Adipose tissue (tissue), 3 donors: Measurements from ENCODE around the gene KCNN3. TPM values are rescaled to one million over a fixed set of nuclear protein-coding genes. Genes with fewer than 3 reads are reported as not detected.

ENCODE experiments used
- H3K27ac ChIP-seq: one replicate; pipeline ENCODE4 v1.5.1; 2013; ENCODE audit warnings: low read depth, low read length
- WGBS, 3 donors: extraction: QIAGEN DNeasy Blood & Tissue Kit; methylation state at CpG; one replicate each; pipeline ENCODE4 v1.1.7; 2013; 5-methylcytosine and 5-hydroxymethylcytosine counted together
- polyA plus RNA-seq, 3 donors: library from polyadenylated mRNA; stranded (reverse); fragments of 200-250 nt; gene quantifications; one replicate each; pipeline ENCODE4 v1.2.3, GENCODE V29; 2013
- donor health status: healthy with polysubstance abuse.
- donor health status: Bipolar disorder and iron deficiency.
- donor health status: healthy.

The KCNN3 gene
- polyA plus RNA-seq, 3 donors: 0.14 to 0.67 (median 0.40) TPM

DNA sequence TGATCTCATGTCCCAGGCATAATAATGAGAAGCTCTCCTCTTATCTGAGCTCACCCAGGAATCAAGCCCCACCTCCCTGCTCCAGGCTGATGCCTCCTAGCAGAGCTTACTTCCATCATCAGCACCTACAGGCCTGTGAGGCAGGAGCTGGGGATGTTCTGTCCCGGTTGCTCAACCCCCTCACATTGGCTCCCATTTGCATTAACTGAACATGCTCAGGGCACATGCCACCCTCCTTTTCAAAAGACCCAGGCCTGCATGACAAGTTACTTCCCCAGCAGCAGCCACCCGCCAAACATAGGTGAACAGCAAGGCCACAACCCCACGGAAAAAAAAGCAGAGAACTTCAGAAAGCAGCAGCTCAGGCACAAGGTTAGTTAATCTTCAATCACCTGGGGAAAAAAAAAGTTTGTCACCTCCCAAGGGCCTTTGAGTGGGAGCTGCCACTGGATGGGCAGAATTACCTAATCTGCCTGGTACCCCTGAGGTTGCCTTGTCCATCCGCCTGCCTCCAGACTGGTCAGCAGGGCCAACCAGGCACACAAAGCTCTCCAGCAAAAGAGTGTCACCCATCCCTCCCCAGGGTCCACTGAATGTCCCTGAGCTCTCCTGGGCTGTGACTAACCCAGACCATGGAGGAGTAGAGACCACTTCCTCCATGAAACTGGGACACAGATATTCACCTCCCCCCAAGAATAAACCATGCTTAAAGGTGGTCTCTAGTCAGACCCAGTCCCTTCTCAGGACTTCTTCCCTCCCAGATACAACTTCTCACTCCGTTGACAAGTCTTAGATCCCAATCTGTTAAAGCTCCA, 4.4 kb downstream of the KCNN3 start:
- 61 to 91% (median 85%) methylated on average over 5 of the region's 5 CpGs for WGBS, 3 donors
- no peak overlapping the region for H3K27ac ChIP-seq

DNA sequence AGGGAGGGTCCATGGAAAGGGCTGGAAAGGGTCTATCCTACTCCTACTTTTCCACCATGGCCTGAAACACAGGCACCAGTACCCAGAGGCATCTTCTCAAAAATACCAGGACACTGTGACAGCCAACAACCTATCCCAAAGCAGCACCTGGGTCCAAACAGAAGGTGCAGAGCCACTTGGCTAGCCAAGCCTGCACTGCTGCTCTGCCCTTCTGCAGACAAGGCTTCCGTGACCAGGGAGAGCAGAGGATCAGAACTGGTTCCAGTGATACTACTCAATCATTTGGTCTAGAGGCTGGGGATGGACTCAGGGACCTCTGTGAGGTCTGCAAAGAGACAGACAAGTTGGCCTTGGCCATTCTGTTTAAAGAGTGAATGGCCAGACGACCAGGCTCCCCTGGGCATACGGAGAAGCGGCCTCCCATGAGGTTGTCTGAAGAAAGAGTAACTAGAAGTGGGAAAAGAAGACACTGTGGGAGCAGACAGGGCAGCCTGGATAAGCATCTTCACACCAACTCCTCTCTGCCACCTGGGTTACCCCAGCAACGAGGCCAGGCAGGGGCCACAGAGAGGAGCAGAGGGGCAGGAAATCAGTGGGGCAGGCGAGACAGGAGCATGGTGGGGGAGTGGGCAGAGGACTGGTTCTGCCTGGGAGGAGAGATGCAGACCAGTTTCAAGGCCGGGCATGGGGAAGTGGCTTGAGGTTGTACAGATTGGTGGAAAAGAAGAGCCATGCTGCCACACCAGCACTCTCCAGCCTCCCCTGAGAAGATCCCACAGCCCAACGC, 5.7 kb downstream of the KCNN3 start:
- H3K27ac ChIP-seq: no peak overlapping the region
- WGBS, 3 donors: 83 to 85% (median 84%) methylated on average over 8 of the region's 8 CpGs

DNA sequence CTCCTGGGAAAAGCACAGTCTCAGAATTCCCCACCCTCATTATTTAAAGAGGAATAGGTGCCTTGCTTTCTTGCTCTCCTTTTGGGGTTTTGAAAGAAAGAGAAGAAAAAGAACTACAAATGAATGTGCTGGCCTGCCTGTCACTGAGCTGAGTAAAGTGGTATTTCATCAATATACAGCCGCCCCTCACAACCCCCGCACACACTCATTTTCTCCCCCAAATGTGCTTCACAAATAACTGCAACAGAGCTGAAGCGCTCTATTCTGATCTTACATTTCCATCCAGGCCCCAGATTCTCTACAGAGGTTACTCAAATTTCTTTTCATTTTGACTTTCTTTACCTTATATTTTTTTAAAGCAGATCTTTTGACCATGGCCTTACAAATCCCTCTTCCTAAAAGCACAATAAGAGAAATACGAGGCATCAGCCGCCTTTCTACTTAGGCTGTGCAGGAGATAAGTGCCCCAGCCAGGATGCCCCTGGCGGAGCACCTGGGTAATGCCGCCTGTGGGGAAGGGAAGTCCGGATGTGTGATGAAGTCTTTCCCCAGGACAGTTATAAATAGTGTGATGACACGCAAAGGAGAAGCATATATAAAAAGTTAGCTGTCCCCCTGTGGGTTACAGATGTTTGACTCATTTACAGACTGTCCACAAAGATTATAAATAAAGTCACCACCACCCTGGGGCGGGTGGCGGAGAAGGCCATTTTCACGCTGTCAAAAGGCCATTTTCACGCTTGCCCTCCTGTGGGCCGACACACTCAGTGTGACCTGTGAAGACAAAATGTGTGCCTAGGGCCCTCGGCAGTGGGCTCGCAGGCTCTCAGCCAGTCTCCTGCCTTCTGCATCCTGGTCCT, 6.5 kb downstream of the KCNN3 start:
- 77 to 83% (median 81%) methylated on average over 16 of the region's 16 CpGs for WGBS, 3 donors
- H3K27ac ChIP-seq: no peak overlapping the region

DNA sequence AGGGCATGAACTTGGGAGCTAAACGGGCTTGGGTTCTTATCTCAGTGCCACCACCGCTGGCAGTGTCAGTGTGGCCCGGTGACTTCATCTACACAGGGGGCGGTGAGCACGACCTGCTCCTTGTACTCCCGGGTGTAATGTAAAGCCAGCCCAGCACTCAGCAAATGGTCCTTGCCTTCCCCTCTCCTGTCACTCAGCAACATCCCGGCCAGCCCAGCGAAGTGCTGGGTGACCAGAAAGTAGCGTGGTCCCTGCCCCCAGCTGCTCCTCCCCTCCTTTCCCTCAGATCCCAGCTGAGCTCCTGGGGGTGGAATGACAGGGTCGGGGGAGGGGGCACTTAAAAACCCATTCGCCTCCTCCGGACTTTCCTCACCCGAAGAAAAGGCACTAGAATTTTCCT, 7.2 kb downstream of the KCNN3 start:
- H3K27ac ChIP-seq: no peak overlapping the region
- WGBS, 3 donors: 41 to 77% (median 70%) methylated on average over 13 of the region's 13 CpGs

DNA sequence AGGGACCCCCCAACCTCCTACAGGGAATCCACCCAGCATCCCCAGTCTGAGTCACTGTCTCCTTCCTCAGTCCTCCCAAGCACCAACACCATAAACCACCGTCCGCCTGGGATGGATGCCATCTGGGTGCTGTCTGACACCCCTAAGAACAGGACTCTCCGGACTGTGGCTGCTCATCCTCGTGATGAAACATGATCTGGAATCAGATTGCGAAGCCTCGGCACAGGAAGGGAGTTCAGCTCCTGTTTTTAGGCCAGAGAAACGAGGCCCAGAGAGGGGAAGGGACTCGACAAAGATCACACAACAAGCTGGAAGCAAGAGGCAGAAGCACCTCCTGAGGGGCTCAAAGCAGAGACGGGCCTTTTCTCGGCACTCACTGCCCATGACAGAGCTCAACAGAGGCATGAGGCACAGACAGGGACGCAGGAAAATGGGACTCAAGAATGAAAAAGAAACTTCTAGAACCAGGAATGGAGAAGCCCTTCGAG, 8.4 kb downstream of the KCNN3 start:
- 74 to 78% (median 76%) methylated on average over 12 of the region's 12 CpGs for WGBS, 3 donors
- no peak overlapping the region for H3K27ac ChIP-seq

DNA sequence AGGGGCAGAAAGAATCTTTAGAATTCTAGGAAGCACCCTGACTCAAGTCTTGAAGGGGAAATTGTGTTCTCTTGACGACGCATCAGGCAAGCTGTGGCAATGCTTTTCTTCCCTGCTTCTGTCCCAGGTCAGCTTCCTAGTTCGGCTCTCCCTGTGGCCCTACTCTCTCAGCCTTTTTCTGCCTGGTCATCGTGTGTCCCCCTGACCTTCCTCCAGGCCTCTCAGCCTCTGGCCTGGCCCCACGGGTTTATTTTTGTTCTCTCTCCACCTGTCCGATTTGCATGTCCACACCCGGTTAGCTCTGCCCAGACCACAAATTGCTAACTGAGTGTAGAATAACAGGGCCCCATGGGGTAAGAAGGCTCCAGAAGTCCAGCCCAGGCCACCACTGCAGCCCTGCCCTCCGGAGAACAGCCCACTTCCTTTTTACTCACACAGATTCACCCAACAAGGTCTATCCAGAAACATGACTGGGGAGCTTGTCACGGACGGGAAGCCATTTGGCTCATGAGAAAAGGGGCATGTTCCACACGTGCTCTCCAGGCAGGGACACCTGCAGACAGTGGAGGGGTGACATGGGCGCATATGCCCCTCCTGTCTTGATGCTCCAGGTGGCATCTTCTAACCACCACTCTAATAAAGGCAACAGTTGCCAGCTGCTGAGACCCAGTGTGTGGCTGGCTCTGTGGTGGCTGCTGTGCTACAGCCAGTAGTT, 9.8 kb downstream of the KCNN3 start:
- WGBS, 3 donors: 62 to 70% (median 69%) methylated on average over 12 of the region's 12 CpGs

DNA sequence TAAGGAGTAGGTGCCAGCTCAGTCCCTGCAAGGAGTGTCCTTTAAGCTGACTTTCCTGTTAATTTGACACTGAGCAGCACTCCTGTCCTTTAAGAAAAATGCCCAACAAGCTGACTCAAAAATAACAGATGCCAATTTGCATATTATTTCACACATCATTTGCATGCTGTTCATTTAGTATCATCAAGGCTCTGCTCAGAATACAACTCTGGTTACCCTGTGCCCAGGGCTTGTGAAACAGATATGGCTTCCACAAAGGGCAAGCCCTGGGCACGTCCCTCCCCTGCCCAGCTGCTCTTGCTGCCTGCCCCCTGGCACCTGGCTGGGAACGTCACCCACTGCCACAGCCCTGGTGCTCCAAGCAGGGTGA, 10.3 kb downstream of the KCNN3 start:
- 69 to 78% (median 72%) methylated on average over 2 of the region's 2 CpGs for WGBS, 3 donors
- no peak overlapping the region for H3K27ac ChIP-seq

More for the DNA sequence above, 9.8 kb downstream of the KCNN3 start:
- no peak overlapping the region for H3K27ac ChIP-seq

DNA sequence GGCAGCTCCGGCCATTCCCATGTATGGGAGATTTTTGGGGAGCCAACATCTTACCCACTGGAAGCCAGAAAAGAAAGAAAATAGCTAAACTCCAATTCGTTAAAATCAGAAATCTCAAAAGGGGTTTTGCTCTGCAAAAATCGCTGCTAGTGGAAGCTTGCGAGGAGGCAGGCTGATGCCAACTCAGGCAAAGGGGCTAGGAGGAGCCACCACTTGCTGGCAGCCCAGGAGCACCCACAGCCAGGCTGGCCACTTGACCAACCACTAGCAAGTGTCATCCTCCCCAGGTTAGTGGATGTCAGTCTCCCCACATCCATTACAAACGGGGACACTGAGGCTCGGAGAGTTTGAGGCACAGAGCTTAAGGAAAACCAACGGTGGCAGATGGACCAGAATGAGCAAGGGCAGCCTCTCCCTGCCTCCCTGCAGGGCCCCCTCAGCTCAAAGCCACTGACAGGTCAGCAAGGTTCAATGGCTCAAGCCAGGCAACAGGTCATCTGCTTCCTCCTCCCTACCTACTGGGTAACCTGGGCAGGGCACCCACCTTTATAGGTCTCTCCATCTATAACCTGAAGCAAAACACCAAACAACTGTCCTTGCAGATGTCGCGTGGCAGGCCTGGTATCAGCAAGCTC, 10.8 kb downstream of the KCNN3 start:
- no peak overlapping the region for H3K27ac ChIP-seq
- WGBS, 3 donors: 83 to 94% (median 92%) methylated on average over 9 of the region's 9 CpGs

DNA sequence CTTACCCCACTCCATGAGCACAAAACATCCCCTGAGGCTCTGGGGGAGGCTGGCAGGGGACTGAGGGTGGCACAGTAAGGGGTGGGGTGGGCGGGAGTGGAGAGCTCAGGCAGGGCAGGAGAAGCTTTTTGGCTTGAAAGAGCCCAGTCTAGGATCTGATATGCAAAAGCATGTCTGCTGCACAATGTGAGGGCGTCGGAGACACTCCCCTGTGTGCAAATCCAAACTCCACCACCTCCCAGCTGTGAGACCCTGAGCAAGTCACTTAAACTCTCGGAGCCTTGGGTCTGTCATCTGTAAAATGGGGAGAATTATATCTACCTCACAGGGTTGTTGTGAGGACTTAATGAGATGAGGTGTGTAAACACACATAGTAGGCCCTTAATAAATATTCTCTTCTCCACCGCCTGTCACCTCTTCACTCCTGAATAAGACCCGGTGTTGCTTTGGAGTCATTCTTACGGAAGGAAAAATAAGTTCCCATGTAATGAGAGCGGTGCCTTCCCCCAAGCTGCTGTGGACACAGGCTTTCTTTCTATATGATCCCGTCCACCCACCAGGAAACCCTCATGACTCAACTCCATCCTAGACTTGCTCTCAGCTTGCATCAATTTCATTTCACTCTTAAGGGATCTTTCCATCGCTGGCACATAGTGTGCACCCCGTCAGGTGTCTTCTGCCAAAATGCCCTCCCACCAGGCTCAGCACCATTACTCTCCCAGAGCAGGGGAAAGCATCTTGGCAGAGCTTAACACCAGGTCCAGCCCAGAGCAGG, 12.5 kb downstream of the KCNN3 start:
- no peak overlapping the region for H3K27ac ChIP-seq
- WGBS, 3 donors: 85 to 93% (median 90%) methylated on average over 11 of the region's 11 CpGs

DNA sequence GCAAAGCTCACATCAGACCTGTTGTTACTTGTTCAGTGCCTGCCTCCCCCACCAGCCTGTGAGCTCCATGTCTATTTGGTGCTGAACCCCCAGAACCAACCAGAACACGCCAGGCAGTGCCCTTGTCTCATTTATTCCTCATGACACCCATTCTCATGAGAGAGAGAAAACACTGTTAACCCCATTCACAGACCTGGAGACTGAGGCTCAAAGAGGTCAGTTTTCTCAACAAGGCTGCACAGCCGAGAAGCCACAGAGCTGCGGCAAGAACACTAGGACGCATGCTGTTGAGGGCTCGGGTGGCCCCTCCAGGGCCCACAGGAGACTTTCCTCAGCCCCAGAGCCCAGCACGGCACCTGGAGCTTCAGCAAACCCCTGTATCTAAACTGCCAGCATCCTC, 13.1 kb downstream of the KCNN3 start:
- WGBS, 3 donors: 92 to 98% (median 95%) methylated on average over 6 of the region's 6 CpGs
- H3K27ac ChIP-seq: no peak overlapping the region

DNA sequence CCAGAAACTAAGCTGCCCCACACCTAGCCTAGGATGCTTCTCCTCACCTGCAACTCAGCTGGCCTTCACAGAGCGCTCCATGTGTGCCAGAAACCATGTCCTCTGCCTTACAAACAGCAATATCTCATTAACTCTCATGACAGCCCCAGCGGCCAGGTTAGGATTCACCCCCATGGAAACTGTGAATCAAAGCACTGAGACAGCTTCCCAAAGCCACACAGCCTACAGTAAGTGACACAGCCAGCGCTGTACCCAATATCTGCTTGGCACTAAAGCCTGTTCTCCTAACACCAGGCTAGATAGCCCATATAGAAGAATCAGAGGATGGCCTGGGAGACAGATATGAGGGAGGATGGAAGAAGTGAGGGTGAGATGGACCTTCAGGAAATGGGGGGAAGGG, 13.5 kb downstream of the KCNN3 start:
- 88 to 94% (median 90%) methylated on average over 3 of the region's 3 CpGs for WGBS, 3 donors
- no peak overlapping the region for H3K27ac ChIP-seq

DNA sequence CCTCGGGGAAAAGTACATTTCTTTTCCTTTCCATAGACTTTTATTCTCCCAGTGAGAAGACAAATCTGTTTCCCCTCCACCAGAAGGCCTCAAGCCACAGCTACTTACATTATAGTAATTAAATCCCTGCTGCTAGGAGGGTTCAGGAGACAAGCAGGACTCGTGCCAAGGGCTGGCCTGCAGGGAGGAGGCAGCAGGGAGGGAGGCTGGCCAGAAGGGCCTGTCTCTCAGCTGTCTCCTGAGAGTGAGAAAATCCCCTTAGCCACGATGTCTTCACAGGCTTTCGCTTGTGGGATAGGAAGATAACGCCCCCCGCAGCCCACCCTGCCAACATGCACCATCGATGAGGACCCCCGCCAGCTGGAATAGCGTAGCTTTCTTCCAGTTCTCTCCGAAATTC, 14.0 kb downstream of the KCNN3 start:
- H3K27ac ChIP-seq: no peak overlapping the region
- WGBS, 3 donors: 55 to 69% (median 62%) methylated on average over 10 of the region's 10 CpGs

DNA sequence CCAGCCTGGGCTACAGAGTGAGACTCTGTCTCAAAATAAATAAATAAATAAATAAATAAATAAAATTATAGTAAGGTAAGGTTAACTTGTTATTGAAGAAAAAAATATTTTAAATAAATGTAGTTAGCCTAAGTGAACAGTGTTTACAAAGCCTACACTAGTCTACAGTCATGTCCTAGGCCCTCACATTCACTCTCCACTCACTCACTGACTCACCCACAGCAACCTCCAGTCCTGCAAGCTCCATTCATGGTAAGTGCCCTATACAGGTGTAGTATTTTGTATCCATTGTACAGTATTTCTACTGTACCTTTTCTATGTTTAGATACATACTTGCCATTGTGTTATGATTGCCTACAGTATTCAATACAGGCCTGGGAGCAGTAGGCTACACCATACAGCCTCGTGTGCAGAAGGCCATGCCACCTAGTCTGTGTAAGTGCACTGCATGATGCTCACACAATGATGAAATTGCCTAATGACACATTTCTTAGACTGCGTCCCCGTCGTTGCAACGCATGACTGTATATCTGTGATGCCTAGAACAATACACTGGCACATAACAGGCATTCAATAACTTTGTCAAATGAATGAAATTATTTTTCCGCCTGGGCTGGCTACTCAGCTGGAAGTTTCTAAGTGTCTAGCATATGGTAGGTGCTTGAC, 14.8 kb downstream of the KCNN3 start:
- 80 to 91% (median 86%) methylated on average over 6 of the region's 6 CpGs for WGBS, 3 donors
- no peak overlapping the region for H3K27ac ChIP-seq

DNA sequence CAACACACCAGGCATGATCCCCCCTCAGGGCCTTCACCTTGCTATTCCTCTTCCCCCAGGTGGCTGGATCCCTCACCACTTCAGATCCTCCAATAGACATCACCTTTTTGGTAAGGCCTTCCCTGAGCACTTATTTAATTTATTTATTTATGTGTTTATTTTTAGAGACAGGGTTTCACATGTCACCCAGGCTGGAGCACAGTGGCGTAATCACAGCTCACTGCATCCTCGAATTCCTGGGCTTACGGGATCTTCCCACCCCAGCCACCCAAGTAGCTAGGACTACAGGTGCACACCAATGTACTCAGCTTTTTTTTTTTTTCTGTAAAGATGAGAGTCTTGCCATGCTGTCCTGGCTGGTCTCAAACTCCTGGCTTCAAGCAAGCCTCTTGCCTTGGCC, 17.2 kb downstream of the KCNN3 start:
- 88 to 94% (median 92%) methylated on average over 3 of the region's 3 CpGs for WGBS, 3 donors
- no peak overlapping the region for H3K27ac ChIP-seq

DNA sequence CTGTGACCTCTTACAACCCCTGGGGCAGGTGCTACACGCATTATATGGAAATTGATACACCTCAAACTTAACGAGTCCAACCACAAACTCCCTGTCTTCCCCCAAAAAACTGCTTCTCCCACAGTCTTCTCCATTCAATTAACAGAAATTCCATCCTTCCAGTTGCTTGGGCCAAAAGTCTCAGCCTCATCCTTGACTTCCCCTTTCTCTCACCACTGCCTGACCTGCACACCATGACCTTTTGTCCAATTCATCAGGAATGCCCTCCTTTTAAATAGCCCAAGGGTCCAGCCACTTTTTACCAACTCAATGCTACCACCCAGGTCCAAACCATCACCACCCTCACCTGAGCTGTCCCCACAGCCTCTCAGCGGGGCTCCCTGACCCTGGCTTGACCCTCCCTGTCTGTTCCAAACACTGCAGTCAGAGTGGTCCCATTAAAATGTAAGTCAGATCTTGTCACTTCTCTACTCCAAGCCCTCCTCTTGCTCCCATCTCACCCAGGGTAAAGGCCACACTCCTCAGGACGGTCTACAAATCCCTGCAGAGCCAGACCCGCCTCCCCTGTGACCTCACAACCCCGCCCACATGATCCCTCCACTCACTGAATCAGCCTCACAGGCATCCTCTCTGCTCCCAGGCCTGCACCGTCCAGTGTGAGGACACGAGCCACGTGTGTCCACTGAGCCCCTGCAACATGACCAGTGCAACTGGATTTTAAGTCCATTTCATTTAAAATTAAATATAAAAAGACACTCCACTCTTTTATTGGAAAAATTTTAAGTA, 18.5 kb downstream of the KCNN3 start:
- no peak overlapping the region for H3K27ac ChIP-seq
- 76 to 88% (median 88%) methylated on average over 9 of the region's 9 CpGs for WGBS, 3 donors

DNA sequence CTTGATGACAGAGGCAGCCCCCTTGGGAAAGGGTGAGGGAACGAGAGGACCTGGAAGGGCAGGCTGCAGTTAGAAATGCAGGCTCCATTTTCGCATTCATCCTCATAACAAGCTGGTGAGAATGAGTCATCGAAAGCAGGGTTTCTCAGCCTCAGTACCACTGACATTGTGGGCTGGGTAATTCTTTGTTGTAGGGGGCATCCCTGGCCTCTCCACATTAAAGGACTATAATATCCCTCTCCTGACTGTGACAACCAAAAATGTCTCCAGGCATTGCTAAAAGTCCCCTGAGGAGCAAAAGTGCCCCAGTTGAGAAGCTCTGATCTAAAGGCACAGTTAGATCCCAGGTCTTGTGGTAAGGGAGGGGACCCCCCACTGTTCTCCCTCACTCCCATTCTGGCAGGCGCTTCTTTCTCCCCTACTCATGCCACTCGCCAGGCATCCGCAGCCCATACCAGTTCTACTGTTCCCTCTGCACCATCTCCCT, 20.4 kb downstream of the KCNN3 start:
- WGBS, 3 donors: 84 to 90% (median 88%) methylated on average over 6 of the region's 6 CpGs
- H3K27ac ChIP-seq: no peak overlapping the region
